Measurements from ENCODE around the gene CIP2A.

GRCh38 chr3:108564564-108564963 is 24.7 kb downstream of the CIP2A start:
- no peak for TF ChIP-seq CTCF (IDR thresholded peaks at IDR 0.05)
- no peak for TF ChIP-seq POLR2AphosphoS5 (IDR thresholded peaks at IDR 0.05; ENCODE audit: insufficient read depth in 1 of 2, low read depth in 1 of 2)

Measured in vagina (tissue), 2 donors.